Astrocyte of the spinal cord (primary cell): ENCODE data around the gene NUP98.

ENCODE experiments used
- DNase-seq: peaks from one replicate; pipeline ENCODE4 v3.0.0; 2011; ENCODE audit warnings: low read depth, low spot score
- H3K4me3 ChIP-seq: 2 replicates; pipeline ENCODE4 v1.5.1; 2011; ENCODE audit warnings: low read depth, mild to moderate bottlenecking, low read length, moderate library complexity
- in situ Hi-C: cut with HindIII; loops from 2 replicates; pipeline ENCODE4 v1.10.0; 2017; ENCODE audit warnings: low sequenced_read_pairs
- TF ChIP-seq, protein P1 (sequence below): IDR thresholded peaks from 2 replicates; pipeline ENCODE4 v1.5.1; 2012; ENCODE audit warnings: low read depth, mild to moderate bottlenecking, low read length, inconsistent platforms

NUP98 gene

DNA sequence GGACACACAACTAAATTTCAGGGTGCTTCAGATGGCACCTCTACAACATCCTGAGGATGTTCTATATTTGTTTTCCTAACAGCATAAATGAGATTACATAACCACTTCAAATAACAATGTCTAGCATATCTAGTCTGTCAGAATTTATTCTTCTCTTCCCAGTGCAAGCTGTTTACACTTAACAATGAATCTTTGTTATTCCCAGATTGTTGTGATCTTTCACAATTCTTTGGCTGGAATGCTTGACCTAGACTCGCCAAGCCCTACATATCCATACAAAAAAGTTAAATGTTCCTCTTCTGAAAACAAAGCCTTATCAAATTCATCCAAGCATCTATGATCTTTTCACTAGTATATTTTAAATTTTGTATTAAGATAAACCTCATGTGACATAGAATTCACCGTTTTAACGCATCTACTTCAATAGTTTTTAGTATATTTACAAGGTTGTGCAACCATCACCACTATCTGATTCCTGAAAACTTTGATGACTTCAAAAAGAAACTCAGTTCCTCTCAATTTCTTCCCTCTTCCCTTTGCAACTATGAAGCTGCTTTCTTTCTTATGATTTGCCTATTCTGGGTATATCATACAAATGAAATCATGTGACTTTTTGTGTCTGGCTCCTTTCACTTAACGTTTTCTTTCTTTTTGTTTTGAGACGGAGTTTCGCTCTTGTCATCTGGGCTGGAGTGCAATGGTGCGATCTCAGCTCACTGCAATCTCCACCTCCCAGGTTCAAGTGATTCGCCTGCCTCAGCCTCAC lies 64.5 kb downstream of the NUP98 start:
- TF ChIP-seq, protein P1, sequence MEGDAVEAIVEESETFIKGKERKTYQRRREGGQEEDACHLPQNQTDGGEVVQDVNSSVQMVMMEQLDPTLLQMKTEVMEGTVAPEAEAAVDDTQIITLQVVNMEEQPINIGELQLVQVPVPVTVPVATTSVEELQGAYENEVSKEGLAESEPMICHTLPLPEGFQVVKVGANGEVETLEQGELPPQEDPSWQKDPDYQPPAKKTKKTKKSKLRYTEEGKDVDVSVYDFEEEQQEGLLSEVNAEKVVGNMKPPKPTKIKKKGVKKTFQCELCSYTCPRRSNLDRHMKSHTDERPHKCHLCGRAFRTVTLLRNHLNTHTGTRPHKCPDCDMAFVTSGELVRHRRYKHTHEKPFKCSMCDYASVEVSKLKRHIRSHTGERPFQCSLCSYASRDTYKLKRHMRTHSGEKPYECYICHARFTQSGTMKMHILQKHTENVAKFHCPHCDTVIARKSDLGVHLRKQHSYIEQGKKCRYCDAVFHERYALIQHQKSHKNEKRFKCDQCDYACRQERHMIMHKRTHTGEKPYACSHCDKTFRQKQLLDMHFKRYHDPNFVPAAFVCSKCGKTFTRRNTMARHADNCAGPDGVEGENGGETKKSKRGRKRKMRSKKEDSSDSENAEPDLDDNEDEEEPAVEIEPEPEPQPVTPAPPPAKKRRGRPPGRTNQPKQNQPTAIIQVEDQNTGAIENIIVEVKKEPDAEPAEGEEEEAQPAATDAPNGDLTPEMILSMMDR = no peak
- DNase-seq = no peak
- H3K4me3 ChIP-seq = no peak overlapping the region
- in situ Hi-C loops = no loop called here

DNA sequence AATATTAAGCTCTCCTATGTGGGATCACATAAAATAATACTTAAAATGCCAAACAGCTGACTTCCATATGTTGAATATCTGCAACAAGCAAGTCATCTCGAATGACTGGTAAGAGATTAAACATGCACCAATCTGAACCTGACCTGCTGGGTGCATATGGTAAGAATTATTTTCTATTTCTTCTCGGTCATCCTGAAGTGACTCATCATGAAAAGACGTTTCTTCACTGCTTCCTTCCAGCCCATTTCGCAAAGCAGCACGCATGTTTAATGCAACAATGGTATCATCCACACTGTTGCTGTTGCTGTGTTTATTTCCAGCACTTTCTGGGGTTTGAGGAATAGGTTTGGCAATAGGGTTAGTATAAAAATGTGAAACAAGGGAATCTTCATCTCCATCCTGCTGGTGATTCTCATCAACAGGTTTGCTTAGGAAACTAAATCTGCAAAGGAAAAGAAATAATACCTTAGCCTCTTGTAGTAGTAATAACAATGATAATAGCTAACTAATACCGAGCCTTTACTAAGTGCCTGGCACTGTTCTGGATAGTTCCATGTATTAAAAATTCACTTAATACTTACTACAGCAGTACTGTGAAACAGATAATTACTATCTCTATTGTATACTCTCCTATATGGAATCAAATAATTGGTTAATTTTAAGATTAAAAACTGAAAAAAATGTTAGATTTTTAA lies 74.2 kb downstream of the NUP98 start:
- TF ChIP-seq, protein P1 = no peak
- in situ Hi-C loops = no loop called here
- H3K4me3 ChIP-seq = no peak overlapping the region
- DNase-seq = peak; percentile 95

DNA sequence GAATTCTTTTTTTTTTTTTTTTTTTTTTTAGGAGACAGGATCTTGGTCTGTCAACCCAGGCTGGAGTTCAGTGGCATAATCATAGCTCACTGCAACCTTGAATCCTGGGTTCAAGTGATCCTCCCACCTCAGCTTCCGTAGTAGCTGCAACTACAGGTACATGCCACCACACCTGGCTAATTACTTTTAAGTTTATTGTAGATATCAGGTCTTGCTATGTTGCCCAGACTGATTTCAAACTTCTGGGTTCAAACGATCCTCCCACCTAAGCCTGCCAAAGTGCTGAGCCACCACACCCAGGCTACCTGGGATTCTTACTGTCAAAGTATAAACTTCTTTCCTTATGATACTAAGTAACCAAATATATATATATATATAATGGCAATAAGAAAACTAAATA lies 75.3 kb downstream of the NUP98 start:
- in situ Hi-C loops = no loop called here
- no peak for DNase-seq
- no peak overlapping the region for H3K4me3 ChIP-seq
- TF ChIP-seq, protein P1 = no peak

DNA sequence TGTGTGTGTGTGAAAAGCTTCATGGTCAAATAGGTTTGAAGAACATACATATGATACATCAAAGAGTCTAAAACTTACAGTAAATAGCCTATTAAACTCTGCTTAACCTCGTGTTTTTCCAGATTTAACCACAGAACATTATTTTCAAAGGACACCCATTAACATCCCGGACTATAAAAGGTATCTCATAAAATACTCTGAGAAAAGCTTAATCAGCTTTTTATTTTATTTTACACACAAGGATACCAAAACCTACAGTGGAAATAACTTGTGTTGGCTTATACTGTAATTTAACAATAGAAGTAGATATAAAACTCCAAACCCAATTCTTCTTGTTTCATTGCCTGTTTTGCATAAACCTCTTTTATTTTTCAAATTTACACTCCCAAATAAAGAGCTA lies 76.4 kb downstream of the NUP98 start:
- no peak overlapping the region for H3K4me3 ChIP-seq
- no peak for DNase-seq
- TF ChIP-seq, protein P1 = no peak
- in situ Hi-C loops = no loop called here

DNA sequence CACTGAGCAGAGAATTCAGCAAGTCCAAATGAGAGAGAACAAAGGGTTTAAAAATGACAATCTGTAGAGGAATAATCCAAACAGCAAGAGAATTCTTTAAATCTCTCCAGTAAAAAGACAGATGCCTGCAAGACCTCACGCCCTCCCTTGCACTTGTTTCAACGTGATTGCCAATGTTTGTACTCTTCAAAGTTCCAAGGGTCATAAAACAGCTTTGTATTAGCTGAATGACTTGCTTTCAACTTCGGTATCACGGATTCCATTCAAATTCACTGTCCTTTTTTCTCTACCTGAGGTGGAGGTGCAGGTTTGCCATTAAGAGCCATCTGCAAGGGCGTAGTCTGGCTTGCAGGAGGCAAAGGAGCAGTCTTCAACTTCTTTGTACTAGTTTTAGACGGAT lies 85.1 kb downstream of the NUP98 start:
- in situ Hi-C loops = no loop called here
- no peak for DNase-seq
- H3K4me3 ChIP-seq = no peak overlapping the region
- TF ChIP-seq, protein P1 = no peak

DNA sequence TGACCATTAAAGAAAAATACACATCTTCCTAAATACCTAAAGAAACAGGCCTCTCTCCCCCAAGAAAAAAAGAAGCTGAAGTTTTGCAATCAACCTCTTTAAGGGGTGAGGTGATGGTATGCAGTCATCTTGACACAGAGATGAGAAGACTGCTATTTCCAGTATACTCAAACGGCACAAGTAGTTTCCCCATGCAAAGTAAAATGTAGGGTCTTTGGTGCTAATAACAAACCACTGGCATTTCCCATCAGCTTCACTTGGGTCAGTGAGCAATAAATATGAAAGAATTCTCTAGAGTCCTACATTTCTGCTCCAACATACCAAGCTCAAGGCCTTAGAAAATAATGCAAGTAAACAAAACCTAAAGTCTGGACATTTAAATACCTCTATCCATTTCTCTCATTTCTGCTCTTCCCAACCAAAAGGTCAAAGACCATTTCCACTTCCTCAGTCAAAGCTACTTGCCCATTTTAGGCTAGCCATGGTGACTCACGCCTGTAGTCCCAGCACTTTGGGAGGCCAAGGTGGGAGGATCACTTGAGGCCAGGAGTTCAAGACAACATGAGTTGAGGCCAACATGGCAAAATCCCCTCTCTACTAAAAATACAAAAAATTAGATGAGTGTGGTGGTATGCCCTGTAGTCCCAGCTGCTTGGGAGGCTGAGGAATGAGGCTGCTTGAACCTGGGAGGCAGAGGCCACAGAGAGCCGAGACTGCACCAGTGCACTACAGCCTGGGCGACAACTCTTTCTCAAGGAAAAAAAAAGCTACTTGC lies 86.7 kb downstream of the NUP98 start:
- TF ChIP-seq, protein P1 = no peak
- no peak overlapping the region for H3K4me3 ChIP-seq
- DNase-seq = peak; percentile 27
- in situ Hi-C loops = no loop called here
